Activated CD8-positive, alpha-beta memory T cell treated with anti-CD3 and anti-CD28 coated beads for 1 hour (primary cell): ENCODE data around the gene CXCL6.

Source experiments
- DNase-seq, 2 donors: peaks; one replicate each; pipeline ENCODE4 v3.0.0-alpha.2; 2020; ENCODE audit warnings: low read depth in 1 of 2; ENCODE audit errors: extremely low read depth in 1 of 2

CXCL6 gene

GRCh38 chr4:73836373-73837279 is at the start of gene CXCL6:
TSS of gene CXCL6 (plus strand) at chr4:73836678. CDS start at chr4:73836751, 73 bp downstream.
- DNase-seq, result no peak

GRCh38 chr4:73788411-73788810 is 48.1 kb upstream of the CXCL6 start:
- DNase-seq, result no peak

- DNase-seq, result no peak
These were observed 37.6 kb upstream of the CXCL6 start for GRCh38 chr4:73798842-73799241.

GRCh38 chr4:73800206-73800605 is 36.3 kb upstream of the CXCL6 start:
- no peak for DNase-seq

- DNase-seq, result no peak
These were observed 34.8 kb upstream of the CXCL6 start for GRCh38 chr4:73801692-73802091.

GRCh38 chr4:73803213-73803612 is 33.3 kb upstream of the CXCL6 start:
- DNase-seq, result no peak

- DNase-seq, result no peak
These were observed 26.3 kb upstream of the CXCL6 start for GRCh38 chr4:73810191-73810590.

GRCh38 chr4:73811841-73812240 is 24.6 kb upstream of the CXCL6 start:
- DNase-seq, result no peak

- no peak for DNase-seq
These were observed 21.8 kb upstream of the CXCL6 start for GRCh38 chr4:73814679-73815078.

GRCh38 chr4:73815145-73815544 is 21.3 kb upstream of the CXCL6 start:
- no peak for DNase-seq

- DNase-seq, result no peak
These were observed 19.7 kb upstream of the CXCL6 start for GRCh38 chr4:73816814-73817213.

GRCh38 chr4:73817341-73817740 is 19.1 kb upstream of the CXCL6 start:
- DNase-seq, result no peak

- DNase-seq, result no peak
These were observed 15.2 kb upstream of the CXCL6 start for GRCh38 chr4:73821325-73821724.

GRCh38 chr4:73822389-73822788 is 14.1 kb upstream of the CXCL6 start:
- no peak for DNase-seq

- DNase-seq, result no peak
These were observed 13.5 kb upstream of the CXCL6 start for GRCh38 chr4:73822812-73823504.

GRCh38 chr4:73823760-73824159 is 12.7 kb upstream of the CXCL6 start:
- no peak for DNase-seq

- DNase-seq, result no peak
These were observed 7.5 kb upstream of the CXCL6 start for GRCh38 chr4:73828956-73829355.

GRCh38 chr4:73831569-73831968 is 4.9 kb upstream of the CXCL6 start:
- DNase-seq, result no peak

GRCh38 chr4:73832651-73833237 is 3.7 kb upstream of the CXCL6 start:
- no peak for DNase-seq

- no peak for DNase-seq
These were observed 2.6 kb downstream of the CXCL6 start for GRCh38 chr4:73839071-73839470.

GRCh38 chr4:73839715-73840114 is 3.2 kb downstream of the CXCL6 start:
- DNase-seq, result no peak
